CD4-positive, alpha-beta memory T cell (primary cell): ENCODE results near the gene TRPV2. TPM values are rescaled to one million over a fixed set of nuclear protein-coding genes. Genes with fewer than 3 reads are reported as not detected.
A peak's percentile ranks its signal among the peaks of the same experiment; 100 is the strongest.

Experiments
- CTCF ChIA-PET: fragments of 350-600 bp; sonication (Branson Sonifier 250); formaldehyde crosslinking; loops from one replicate; lab custom pipeline; 2021; ENCODE audit warnings: inconsistent platforms; ENCODE audit not compliant: partially characterized antibody; lab: Charles Lee
- POLR2A ChIA-PET: fragments of 350-600 bp; sonication (Branson Sonifier 250); formaldehyde crosslinking; loops from one replicate; lab custom pipeline; 2021; ENCODE audit not compliant: partially characterized antibody; lab: Charles Lee
- DNase-seq, 5 donors: peaks; one replicate each; pipeline versions ENCODE4 v3.0.0 to v3.0.0-alpha.2; 2020 to 2022; ENCODE audit warnings: mixed read lengths in 1 of 5
- H3K27ac ChIP-seq: one replicate; pipeline ENCODE4 v1.7.0; 2013; ENCODE audit warnings: low read depth, low read length
- H3K27me3 ChIP-seq: 2 replicates; pipeline ENCODE4 v1.7.0; 2013; ENCODE audit warnings: mild to moderate bottlenecking, low read length, moderate library complexity; ENCODE audit not compliant: insufficient read depth
- H3K36me3 ChIP-seq: 2 replicates; pipeline ENCODE4 v1.7.0; 2013; ENCODE audit warnings: mild to moderate bottlenecking, low read length, moderate library complexity; ENCODE audit not compliant: insufficient read depth
- H3K4me1 ChIP-seq: 2 replicates; pipeline ENCODE4 v1.7.0; 2013; ENCODE audit warnings: mild to moderate bottlenecking, low read length, moderate library complexity; ENCODE audit not compliant: insufficient read depth
- H3K4me3 ChIP-seq, 2 donors: one replicate each; pipeline ENCODE4 v1.7.0; 2013; ENCODE audit warnings: low read length in 2 of 2, mild to moderate bottlenecking in 1 of 2
- H3K9me3 ChIP-seq, 2 donors: one replicate each; pipeline ENCODE4 v1.7.0; 2013; ENCODE audit warnings: low read length in 2 of 2, control low read depth in 1 of 2; ENCODE audit not compliant: control insufficient read depth in 1 of 2
- H3K27ac Mint-ChIP-seq, 7 donors: one replicate each; pipeline ENCODE4 v1.8.0; 2020 to 2021; ENCODE audit warnings: mixed read lengths in 7 of 7, mild to moderate bottlenecking in 6 of 7, inconsistent platforms in 3 of 7, moderate library complexity in 3 of 7
- H3K27me3 Mint-ChIP-seq, 2 donors: one replicate each; pipeline ENCODE4 v1.8.0; 2020 to 2021; ENCODE audit warnings: mixed read lengths in 2 of 2
- H3K36me3 Mint-ChIP-seq, 2 donors: one replicate each; pipeline ENCODE4 v1.8.0; 2020 to 2021; ENCODE audit warnings: mixed read lengths in 2 of 2, inconsistent platforms in 1 of 2, mild to moderate bottlenecking in 1 of 2
- H3K4me1 Mint-ChIP-seq, 4 donors: one replicate each; pipeline ENCODE4 v1.8.0; 2020 to 2021; ENCODE audit warnings: mixed read lengths in 4 of 4, mild to moderate bottlenecking in 1 of 4
- H3K4me3 Mint-ChIP-seq, 8 donors: one replicate each; pipeline ENCODE4 v1.8.0; 2020 to 2021; ENCODE audit warnings: mixed read lengths in 8 of 8, mild to moderate bottlenecking in 7 of 8, moderate library complexity in 6 of 8, inconsistent platforms in 3 of 8
- H3K9me3 Mint-ChIP-seq, 8 donors: one replicate each; pipeline ENCODE4 v1.8.0; 2020 to 2021; ENCODE audit warnings: mixed read lengths in 8 of 8, mild to moderate bottlenecking in 5 of 8, inconsistent platforms in 3 of 8, moderate library complexity in 1 of 8
- intact Hi-C: fragments of 100-400 bp; cut with micrococcal nuclease; formaldehyde crosslinking; loops from one replicate; pipeline ENCODE4 v1.15.1; 2023
- polyA plus RNA-seq, 2 donors: library from polyadenylated mRNA; unstranded; fragments of 300-500 nt; fragmentation: Illumina TruSeq; gene quantifications; one replicate each; pipeline ENCODE4 v1.2.3, GENCODE V29; 2021
- total RNA-seq, 2 experiments: library from RNA; stranded (reverse); gene quantifications; one replicate each; pipeline ENCODE4 v1.2.3, GENCODE V29; 2021

The TRPV2 gene
- total and polyA plus RNA-seq, 4 experiments from 2014 or later = 95.0 to 127 (median 109) TPM

GRCh38 chr17:16427020-16427419 is 11.6 kb downstream of the TRPV2 start:
- Mint-ChIP-seq H3K4me3 (no peak overlapping the region), H3K27ac (peak overlapping the region in 1 of 7 donors; percentile 48), H3K4me1 (peaks cover 0 to 10% (median 8%) of the 10 kb centered on the region in 4 donors), H3K9me3 (no peaks in the 10 kb centered on the region), H3K36me3 (peaks cover 29 to 67% of the 10 kb centered on the region in 2 donors), H3K27me3 (no peaks in the 10 kb centered on the region)
- intact Hi-C loops = no loop called here
- DNase-seq = no peak
- ChIA-PET POLR2A (interaction anchor here (0.8 to 3.1 kb wide), 5 partner anchors 9 to 95 kb away, joined by 3 to 18 read pairs (median 4); no protein-coding TSS in a partner anchor), CTCF (interaction anchor here (1.0 to 3.4 kb wide), 5 partner anchors 11 to 95 kb away, joined by 6 to 15 read pairs (median 13); partner anchors contain the start of gene TRPV2)
- no peaks in the 10 kb centered on the region for H3K9me3 ChIP-seq
- H3K4me3 ChIP-seq = no peak overlapping the region
- no peak overlapping the region for H3K27ac ChIP-seq
- no peaks in the 10 kb centered on the region for H3K4me1 ChIP-seq
- no peaks in the 10 kb centered on the region for H3K27me3 ChIP-seq
- H3K36me3 ChIP-seq = peaks cover 59% of the 10 kb centered on the region

DNA sequence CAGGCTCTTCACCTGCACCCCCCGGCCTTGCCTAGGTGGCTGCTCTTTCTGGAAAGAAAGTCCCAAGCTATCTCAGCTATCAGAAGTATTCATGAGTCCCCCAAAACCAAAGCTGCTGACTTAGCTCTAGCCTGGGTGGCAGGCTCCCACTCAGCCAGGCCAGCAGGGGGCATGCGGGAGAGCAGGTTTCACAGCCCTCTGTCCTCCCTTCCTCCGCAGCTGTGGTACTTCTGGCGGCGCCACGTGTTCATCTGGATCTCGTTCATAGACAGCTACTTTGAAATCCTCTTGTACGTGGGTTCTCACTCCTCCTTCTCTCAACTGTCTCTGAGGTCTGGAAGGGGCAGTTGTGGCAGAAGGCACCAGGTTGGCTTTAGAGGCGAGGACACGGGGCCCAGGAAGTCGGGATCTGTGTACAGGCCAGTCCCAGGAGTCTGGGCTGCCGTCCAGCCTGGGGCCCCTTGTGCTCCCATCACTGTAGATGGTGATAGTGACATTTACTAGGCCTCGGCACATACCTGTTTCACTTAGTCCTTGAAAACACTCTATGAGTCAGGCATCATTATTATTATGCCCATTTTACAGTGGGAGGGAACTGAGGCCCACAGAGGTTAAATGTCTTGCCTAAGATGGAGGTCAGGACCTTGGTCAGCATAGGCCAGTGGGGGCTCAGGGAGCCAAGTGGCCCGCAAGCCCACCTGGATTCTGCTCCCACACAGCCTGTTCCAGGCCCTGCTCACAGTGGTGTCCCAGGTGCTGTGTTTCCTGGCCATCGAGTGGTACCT is 12.9 kb downstream of the TRPV2 start:
- H3K36me3 ChIP-seq = peaks cover 49% of the 10 kb centered on the region

DNA sequence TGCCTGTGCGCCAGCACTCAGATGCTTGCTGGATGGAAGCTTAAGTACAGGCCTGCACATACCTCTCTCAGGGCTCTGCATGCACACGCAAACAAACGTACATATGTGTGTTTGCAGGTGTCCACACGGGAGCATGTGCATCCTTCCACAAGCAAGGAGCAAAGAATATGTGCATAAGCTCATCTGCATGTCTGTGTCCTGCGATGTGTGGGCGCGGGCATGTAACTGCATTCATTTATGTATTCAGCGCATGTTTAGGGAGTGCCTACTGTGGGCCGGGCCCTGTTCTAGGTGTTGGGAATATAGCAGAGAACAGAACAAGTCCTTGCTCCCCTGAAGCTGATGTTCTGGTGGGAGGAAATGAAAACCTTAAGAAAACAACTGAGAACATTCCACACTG is 13.7 kb downstream of the TRPV2 start:
- Histone ChIP-seq H3K4me1 (no peaks in the 10 kb centered on the region), H3K36me3 (peaks cover 44% of the 10 kb centered on the region), H3K9me3 (no peaks in the 10 kb centered on the region), H3K27ac (no peak overlapping the region), H3K4me3 (no peak overlapping the region), H3K27me3 (no peaks in the 10 kb centered on the region)
- H3K4me1 Mint-ChIP-seq = peaks cover 0 to 7% (median 3%) of the 10 kb centered on the region in 4 donors
- H3K27ac Mint-ChIP-seq = peak overlapping the region in 2 of 7 donors; percentile 34 to 50
- peaks cover 23 to 61% of the 10 kb centered on the region in 2 donors for H3K36me3 Mint-ChIP-seq
- ChIA-PET CTCF (interaction anchor here (1.6 to 3.4 kb wide), 5 partner anchors 9 to 93 kb away, joined by 3 to 15 read pairs (median 13); partner anchors contain the start of gene TRPV2), POLR2A (interaction anchor here (1.4 to 3.1 kb wide), 2 partner anchors 10 kb away, joined by 4 to 18 read pairs; no protein-coding TSS in a partner anchor)
- no peak overlapping the region for H3K4me3 Mint-ChIP-seq
- peak in 1 of 5 donors; percentile 5 for DNase-seq
- no peaks in the 10 kb centered on the region for H3K27me3 Mint-ChIP-seq
- no peaks in the 10 kb centered on the region for H3K9me3 Mint-ChIP-seq
- intact Hi-C loops = no loop called here

More for the DNA sequence above, 12.9 kb downstream of the TRPV2 start:
- H3K4me1 ChIP-seq = no peaks in the 10 kb centered on the region
- ChIA-PET POLR2A (interaction anchor here (0.9 to 3.1 kb wide), 5 partner anchors 9 to 93 kb away, joined by 3 to 18 read pairs (median 4); no protein-coding TSS in a partner anchor), CTCF (interaction anchor here (1.0 to 3.4 kb wide), 7 partner anchors 10 to 94 kb away, joined by 3 to 15 read pairs (median 6); partner anchors contain the start of gene TRPV2)
- Mint-ChIP-seq H3K4me3 (no peak overlapping the region), H3K4me1 (peaks cover 0 to 7% (median 3%) of the 10 kb centered on the region in 4 donors), H3K27me3 (no peaks in the 10 kb centered on the region), H3K36me3 (peaks cover 23 to 64% of the 10 kb centered on the region in 2 donors), H3K27ac (peak overlapping the region in 2 of 7 donors; percentile 15 to 29), H3K9me3 (no peaks in the 10 kb centered on the region)
- intact Hi-C loops = no loop called here
- peak in 3 of 5 donors; percentile 15 to 38 (median 24) for DNase-seq
- no peaks in the 10 kb centered on the region for H3K27me3 ChIP-seq
- H3K9me3 ChIP-seq = no peaks in the 10 kb centered on the region
- H3K4me3 ChIP-seq = no peak overlapping the region
- H3K27ac ChIP-seq = no peak overlapping the region

GRCh38 chr17:16430650-16431049 is 15.3 kb downstream of the TRPV2 start:
- H3K27me3 ChIP-seq = no peaks in the 10 kb centered on the region
- peaks cover 0 to 8% (median 5%) of the 10 kb centered on the region in 4 donors for H3K4me1 Mint-ChIP-seq
- H3K36me3 Mint-ChIP-seq = peaks cover 20 to 58% of the 10 kb centered on the region in 2 donors
- no peak for DNase-seq
- no peak overlapping the region for H3K4me3 ChIP-seq
- H3K9me3 ChIP-seq = no peaks in the 10 kb centered on the region
- peaks cover 39% of the 10 kb centered on the region for H3K36me3 ChIP-seq
- intact Hi-C loops = no loop called here
- H3K27me3 Mint-ChIP-seq = no peaks in the 10 kb centered on the region
- CTCF ChIA-PET = interaction anchor here (1.1 to 2.3 kb wide), 3 partner anchors 15 to 91 kb away, joined by 3 to 8 read pairs (median 6); partner anchors contain the start of gene TRPV2
- no peaks in the 10 kb centered on the region for H3K9me3 Mint-ChIP-seq
- H3K27ac ChIP-seq = no peak overlapping the region
- no peak overlapping the region for H3K4me3 Mint-ChIP-seq
- POLR2A ChIA-PET = interaction anchor here (1.0 to 1.3 kb wide), 2 partner anchors 8 to 10 kb away, joined by 3 to 4 read pairs; no protein-coding TSS in a partner anchor
- peak overlapping the region in 1 of 7 donors; percentile 9 for H3K27ac Mint-ChIP-seq
- H3K4me1 ChIP-seq = no peaks in the 10 kb centered on the region

- DNase-seq = peak in 1 of 5 donors; percentile 20
- H3K27me3 Mint-ChIP-seq = no peaks in the 10 kb centered on the region
- H3K36me3 ChIP-seq = peaks cover 25% of the 10 kb centered on the region
These were observed 16.6 kb downstream of the TRPV2 start for GRCh38 chr17:16432017-16432416.

GRCh38 chr17:16433514-16433913 is 18.1 kb downstream of the TRPV2 start:
- Histone ChIP-seq H3K9me3 (no peaks in the 10 kb centered on the region), H3K4me3 (no peak overlapping the region), H3K27me3 (no peaks in the 10 kb centered on the region), H3K4me1 (peaks cover 7% of the 10 kb centered on the region), H3K36me3 (peaks cover 10% of the 10 kb centered on the region), H3K27ac (no peak overlapping the region)
- Mint-ChIP-seq H3K9me3 (no peaks in the 10 kb centered on the region), H3K4me1 (peaks cover 6 to 12% (median 10%) of the 10 kb centered on the region in 4 donors), H3K27me3 (no peaks in the 10 kb centered on the region), H3K27ac (no peak overlapping the region), H3K36me3 (peaks cover 11 to 40% of the 10 kb centered on the region in 2 donors), H3K4me3 (no peak overlapping the region)
- CTCF ChIA-PET = no interaction called here
- intact Hi-C loops = no loop called here
- DNase-seq = peak in 1 of 5 donors; percentile 25
- POLR2A ChIA-PET = interaction anchor here (8.2 kb wide), 1 partner anchor 15 kb away, joined by 122 read pairs; the partner anchor contains the start of gene TRPV2

More at GRCh38 chr17:16432017-16432416, 16.6 kb downstream of the TRPV2 start:
- no peaks in the 10 kb centered on the region for H3K27me3 ChIP-seq
- ChIA-PET POLR2A (interaction anchor here (0.5 to 1.4 kb wide), 7 partner anchors 8 to 848 kb away, joined by 3 to 6 read pairs (median 3); partner anchors contain the start of genes TRPV2 and UBB), CTCF (interaction anchor here (0.6 to 2.3 kb wide), 3 partner anchors 55 to 90 kb away, joined by 3 to 8 read pairs (median 4); no protein-coding TSS in a partner anchor)
- H3K9me3 ChIP-seq = no peaks in the 10 kb centered on the region
- H3K4me3 ChIP-seq = no peak overlapping the region
- Mint-ChIP-seq H3K27ac (no peak overlapping the region), H3K4me3 (no peak overlapping the region), H3K9me3 (no peaks in the 10 kb centered on the region), H3K36me3 (peaks cover 11 to 47% of the 10 kb centered on the region in 2 donors), H3K4me1 (peaks cover 0 to 7% (median 4%) of the 10 kb centered on the region in 4 donors)
- intact Hi-C loops = no loop called here
- H3K4me1 ChIP-seq = no peaks in the 10 kb centered on the region
- no peak overlapping the region for H3K27ac ChIP-seq
